GM12874 (cell line): ENCODE results near the gene ACOT7.

ENCODE experiments used
- CTCF ChIP-seq: IDR thresholded peaks from 2 replicates; pipeline ENCODE4 v1.5.1; 2011; ENCODE audit warnings: low read depth, mild to moderate bottlenecking, control low read depth, low read length, moderate library complexity; ENCODE audit not compliant: insufficient read depth

Gene ACOT7

GRCh38 chr1:6397844-6398441 is 4.4 kb upstream of the ACOT7 start:
- no peak for TF ChIP-seq CTCF

- peak; percentile 10; the same call in 1 of the 2 replicates for TF ChIP-seq CTCF
Measured at GRCh38 chr1:6396998-6397397, 3.4 kb upstream of the ACOT7 start.

GRCh38 chr1:6392809-6393399 is 663 bp downstream of the ACOT7 start:
- 0 out of 2 replicates have a peak, but pooled peaks have one; percentile 0 for TF ChIP-seq CTCF

GRCh38 chr1:6391951-6392808 is 1.4 kb downstream of the ACOT7 start:
- TF ChIP-seq CTCF = no peak

- TF ChIP-seq CTCF = no peak
Measured at GRCh38 chr1:6389971-6390370, 3.6 kb downstream of the ACOT7 start.

GRCh38 chr1:6386371-6386949 is 7.1 kb downstream of the ACOT7 start:
- TF ChIP-seq CTCF = no peak

- no peak for TF ChIP-seq CTCF
Measured at GRCh38 chr1:6385488-6386191, 7.9 kb downstream of the ACOT7 start.
